GM12873 (cell line): ENCODE results near the gene PTGR3.

ENCODE experiments used
- CTCF ChIP-seq: IDR thresholded peaks from 2 replicates; pipeline ENCODE4 v1.5.1; 2012; ENCODE audit warnings: low read depth, mild to moderate bottlenecking, moderate library complexity, low read length, control low read depth; ENCODE audit not compliant: insufficient read depth; ENCODE audit errors: missing control alignments

Gene PTGR3

GRCh38 chr18:75209129-75209950 is at the start of gene PTGR3:
Gene PTGR3, minus strand, starts transcription at chr18:75209139. Its CDS starts 81 bp downstream, at chr18:75209058.
- TF ChIP-seq CTCF, result no peak

GRCh38 chr18:75257605-75258004 is 48.7 kb upstream of the PTGR3 start:
- no peak for TF ChIP-seq CTCF

GRCh38 chr18:75256376-75256775 is 47.4 kb upstream of the PTGR3 start:
- TF ChIP-seq CTCF, result no peak

- no peak for TF ChIP-seq CTCF
Measured at GRCh38 chr18:75255094-75255493, 46.2 kb upstream of the PTGR3 start.

GRCh38 chr18:75253784-75254183 is 44.8 kb upstream of the PTGR3 start:
- TF ChIP-seq CTCF, result no peak

GRCh38 chr18:75253043-75253442 is 44.1 kb upstream of the PTGR3 start:
- no peak for TF ChIP-seq CTCF

GRCh38 chr18:75252136-75252535 is 43.2 kb upstream of the PTGR3 start:
- no peak for TF ChIP-seq CTCF

GRCh38 chr18:75251466-75251865 is 42.5 kb upstream of the PTGR3 start:
- no peak for TF ChIP-seq CTCF
